IMR-90 (cell line): ENCODE measurements around the gene SRRM3. TPM values are rescaled to one million over a fixed set of nuclear protein-coding genes. Genes with fewer than 3 reads are reported as not detected.

Experiments used
- ATAC-seq: fragments of 200-7000 bp; cut with Tn5 transposase; 2 replicates; pipeline ENCODE4 v1.9.1; 2020; ENCODE audit warnings: low read depth, mild to moderate bottlenecking, moderate library complexity
- BruUV-seq: library from RNA; stranded (reverse); fragments of 400-500 nt; replicated peaks from 2 replicates; lab custom pipeline; 2021; lab: Mats Ljungman, UMichigan
- CTCF ChIA-PET: fragments of 300-600 bp; formaldehyde crosslinking; extraction: SDS; loops from one replicate; lab custom pipeline; 2021; ENCODE audit warnings: antibody characterized with exemption; lab: Yijun Ruan, JAX
- POLR2A ChIA-PET: fragments of 300-600 bp; sonication (Branson Sonifier 250); formaldehyde crosslinking; loops from one replicate; lab custom pipeline; 2022; ENCODE audit warnings: antibody characterized with exemption; ENCODE audit not compliant: unreplicated experiment; lab: Charles Lee
- DNase-seq: peaks from one replicate; pipeline ENCODE4 v3.0.0; 2013
- H2AFZ ChIP-seq: replicated peaks from 2 replicates; pipeline ENCODE3; 2013; ENCODE audit warnings: low read length, mild to moderate bottlenecking; ENCODE audit not compliant: poor library complexity
- H2AK5ac ChIP-seq: 2 replicates; pipeline ENCODE4 v1.6.1; 2013; ENCODE audit warnings: low read depth, low read length, inconsistent platforms
- H2AK9ac ChIP-seq: replicated peaks from 2 replicates; pipeline ENCODE3; 2013; ENCODE audit warnings: mild to moderate bottlenecking, low read depth, low read length, moderate library complexity; ENCODE audit not compliant: poor library complexity
- H2BK120ac ChIP-seq: 2 replicates; pipeline ENCODE4 v1.6.1; 2013; ENCODE audit warnings: low read depth, low read length, inconsistent platforms
- H2BK15ac ChIP-seq: 3 replicates; pipeline ENCODE4 v1.6.1; 2013; ENCODE audit warnings: low read depth, low read length, inconsistent platforms
- H2BK20ac ChIP-seq: 2 replicates; pipeline ENCODE4 v1.6.1; 2013; ENCODE audit warnings: low read depth, mild to moderate bottlenecking, inconsistent platforms, low read length, moderate library complexity
- H2BK5ac ChIP-seq: 2 replicates; pipeline ENCODE4 v1.6.1; 2013; ENCODE audit warnings: mild to moderate bottlenecking, low read depth, low read length, inconsistent platforms; ENCODE audit not compliant: poor library complexity, severe bottlenecking
- H3K14ac ChIP-seq: replicated peaks from 2 replicates; pipeline ENCODE4 v1.6.1; 2013; ENCODE audit warnings: low read depth, low read length, inconsistent platforms
- H3K18ac ChIP-seq: 2 replicates; pipeline ENCODE4 v1.6.1; 2013; ENCODE audit warnings: low read depth, low read length, control low read depth
- H3K23ac ChIP-seq: 2 replicates; pipeline ENCODE4 v1.6.1; 2013; ENCODE audit warnings: low read depth, low read length, inconsistent platforms
- H3K27ac ChIP-seq: 2 replicates; pipeline ENCODE4 v1.5.1; 2013; ENCODE audit warnings: mild to moderate bottlenecking, control low read depth, low read length; ENCODE audit not compliant: insufficient read depth
- H3K27me3 ChIP-seq: 2 replicates; pipeline ENCODE4 v1.6.1; 2013; ENCODE audit warnings: low read length; ENCODE audit not compliant: control insufficient read depth, insufficient read depth
- H3K36me3 ChIP-seq: 2 replicates; pipeline ENCODE4 v1.6.1; 2013; ENCODE audit warnings: low read length, mixed read lengths; ENCODE audit not compliant: control insufficient read depth, insufficient read depth
- H3K4ac ChIP-seq: 2 replicates; pipeline ENCODE4 v1.6.1; 2013; ENCODE audit warnings: low read depth, low read length, inconsistent platforms
- H3K4me1 ChIP-seq: 2 replicates; pipeline ENCODE4 v1.6.1; 2013; ENCODE audit warnings: low read length, mixed read lengths; ENCODE audit not compliant: control insufficient read depth, insufficient read depth
- H3K4me2 ChIP-seq: 2 replicates; pipeline ENCODE4 v1.6.1; 2013; ENCODE audit warnings: low read depth, mild to moderate bottlenecking, control low read depth, low read length, moderate library complexity
- H3K4me3 ChIP-seq: 2 replicates; pipeline ENCODE4 v1.5.1; 2013; ENCODE audit warnings: low read depth, mild to moderate bottlenecking, control low read depth, low read length, moderate library complexity; ENCODE audit not compliant: insufficient read depth
- H3K56ac ChIP-seq: 2 replicates; pipeline ENCODE4 v1.6.1; 2013; ENCODE audit warnings: low read length, inconsistent platforms; ENCODE audit not compliant: insufficient read depth; ENCODE audit errors: extremely low read depth
- H3K79me1 ChIP-seq, 2 experiments: 2 replicates each; pipeline ENCODE4 v1.6.1; 2013; ENCODE audit warnings: low read length in 2 of 2, inconsistent platforms in 1 of 2, low read depth in 1 of 2
- H3K9ac ChIP-seq: 2 replicates; pipeline ENCODE4 v1.6.1; 2013; ENCODE audit warnings: low read depth, low read length, control low read depth
- H3K9me1 ChIP-seq: 2 replicates; pipeline ENCODE4 v1.6.1; 2013; ENCODE audit warnings: low read length, inconsistent platforms; ENCODE audit not compliant: insufficient read depth
- H3K9me3 ChIP-seq: 2 replicates; pipeline ENCODE4 v1.6.1; 2013; ENCODE audit warnings: low read length; ENCODE audit not compliant: control insufficient read depth, insufficient read depth
- H4K20me1 ChIP-seq: 2 replicates; pipeline ENCODE4 v1.6.1; 2013; ENCODE audit warnings: low read length, inconsistent platforms; ENCODE audit not compliant: insufficient read depth
- H4K5ac ChIP-seq: 2 replicates; pipeline ENCODE4 v1.6.1; 2013; ENCODE audit warnings: mild to moderate bottlenecking, low read depth, low read length, control low read depth
- H4K8ac ChIP-seq, 2 experiments: 2 replicates each; pipeline ENCODE4 v1.6.1; 2013; ENCODE audit warnings: low read depth in 2 of 2, low read length in 2 of 2, control low read depth in 1 of 2, inconsistent platforms in 1 of 2
- H4K91ac ChIP-seq: 2 replicates; pipeline ENCODE4 v1.6.1; 2013; ENCODE audit warnings: low read depth, low read length, inconsistent platforms; ENCODE audit not compliant: insufficient read depth
- BHLHE40 ChIP-seq: fragments of 150-350 bp; IDR thresholded peaks from 2 replicates; pipeline ENCODE4 v1.6.1; 2016; ENCODE audit warnings: mild to moderate bottlenecking, low read depth, low read length
- CEBPB ChIP-seq: IDR thresholded peaks from 2 replicates; pipeline ENCODE4 v1.6.1; 2012; ENCODE audit warnings: low read depth, low read length, improper control_type of control experiment
- CHD1 ChIP-seq: IDR thresholded peaks from 2 replicates; pipeline ENCODE4 v1.6.1; 2012; ENCODE audit warnings: low read depth, low read length, improper control_type of control experiment
- CTCF ChIP-seq: conservative IDR thresholded peaks from 2 replicates; pipeline ENCODE4 v1.5.1; 2012; ENCODE audit warnings: mild to moderate bottlenecking, low read depth, low read length, improper control_type of control experiment
- MAFK ChIP-seq: IDR thresholded peaks from 2 replicates; pipeline ENCODE4 v1.6.1; 2012; ENCODE audit warnings: low read depth, low read length, improper control_type of control experiment
- MAZ ChIP-seq: IDR thresholded peaks from 2 replicates; pipeline ENCODE4 v1.6.1; 2012; ENCODE audit warnings: low read depth, mild to moderate bottlenecking, low read length, improper control_type of control experiment, moderate library complexity, borderline replicate concordance
- MXI1 ChIP-seq: IDR thresholded peaks from 2 replicates; pipeline ENCODE4 v1.6.1; 2012; ENCODE audit warnings: low read depth, mild to moderate bottlenecking, low read length, moderate library complexity, borderline replicate concordance
- NFE2L2 ChIP-seq: fragments of 150-350 bp; IDR thresholded peaks from 2 replicates; pipeline ENCODE4 v1.6.1; 2016; ENCODE audit warnings: low read depth, mild to moderate bottlenecking, low read length
- POLR2A ChIP-seq: IDR thresholded peaks from 2 replicates; pipeline ENCODE4 v1.6.1; 2012; ENCODE audit warnings: mild to moderate bottlenecking, low read depth, low read length
- RCOR1 ChIP-seq: IDR thresholded peaks from 2 replicates; pipeline ENCODE4 v1.6.1; 2012; ENCODE audit warnings: mild to moderate bottlenecking, low read length, improper control_type of control experiment; ENCODE audit not compliant: insufficient replicate concordance
- RFX5 ChIP-seq: IDR thresholded peaks from 2 replicates; pipeline ENCODE4 v1.8.0; 2012; ENCODE audit warnings: low read depth, mild to moderate bottlenecking, low read length, moderate library complexity
- SMC3 ChIP-seq: fragments of 150-350 bp; IDR thresholded peaks from 2 replicates; pipeline ENCODE4 v1.6.1; 2016; ENCODE audit warnings: low read depth, mild to moderate bottlenecking, antibody characterized with exemption, low read length, moderate library complexity
- USF2 ChIP-seq: fragments of 150-350 bp; IDR thresholded peaks from 2 replicates; pipeline ENCODE4 v1.6.1; 2017; ENCODE audit warnings: mild to moderate bottlenecking, antibody characterized with exemption, low read length, low read depth
- WGBS, 2 experiments: methylation state at CpG; one replicate each; pipeline versions ENCODE4 v1.1.5 to v1.1.7; 2013; ENCODE audit warnings: missing lambda C conversion rate in 2 of 2; ENCODE audit not compliant: insufficient read length in 1 of 2; ENCODE audit errors: extremely low coverage in 2 of 2; 5-methylcytosine and 5-hydroxymethylcytosine counted together
- dilution Hi-C: fragments of 300-500 bp; cut with HindIII; formaldehyde crosslinking; loops from one replicate; pipeline ENCODE4 v1.14.3; 2018; ENCODE audit warnings: low sequenced_read_pairs; ENCODE audit not compliant: unreplicated experiment
- in situ Hi-C: fragments of 300-500 bp; cut with MboI; formaldehyde crosslinking; loops from 3 replicates; pipeline ENCODE4 v1.14.3; 2019; ENCODE audit warnings: low sequenced_read_pairs, inconsistent platforms, mixed read lengths
- intact Hi-C: fragments of 100-400 bp; cut with micrococcal nuclease; formaldehyde crosslinking; loops from 2 replicates; pipeline ENCODE4 v1.10.0; 2022
- polyA plus RNA-seq, 3 experiments: library from polyadenylated mRNA; depleted of rRNA; stranded (reverse); fragments of >200 nt; gene quantifications; 2 replicates each; pipeline ENCODE4 v1.2.3, GENCODE V29; 2012; ENCODE audit warnings: low replicate concordance in 1 of 3
- total RNA-seq: library from RNA; depleted of rRNA; stranded (reverse); fragments of >200 nt; gene quantifications from 2 replicates; pipeline ENCODE4 v1.2.3, GENCODE V29; 2012

SRRM3 gene
- total and polyA plus RNA-seq, 2 of the 4 experiments (the other 2 are of a cell fraction) = 0.18 to 2.5 TPM

GRCh38 chr7:76241141-76241540 is 39.4 kb downstream of the SRRM3 start:
- in situ Hi-C loops = no loop called here
- ChIA-PET POLR2A (no interaction called here), CTCF (no interaction called here)
- 83% methylated on average over 2 of the region's 5 CpGs; no CpG with 5 or more reads in 1 of the 2 experiments for WGBS, 2 experiments
- TF ChIP-seq POLR2A = no peak
- TF ChIP-seq BHLHE40 = no peak
- no peak for TF ChIP-seq SMC3
- TF ChIP-seq RFX5 = no peak
- TF ChIP-seq MXI1 = no peak
- TF ChIP-seq CHD1 = no peak
- no peak for TF ChIP-seq NFE2L2
- TF ChIP-seq USF2 = no peak
- TF ChIP-seq CTCF = no peak
- no peak for TF ChIP-seq CEBPB
- TF ChIP-seq RCOR1 = no peak
- no peak for TF ChIP-seq MAFK
- no peak for TF ChIP-seq MAZ
- Histone ChIP-seq H2AK9ac (no peak overlapping the region), H4K5ac (no peak overlapping the region), H3K27me3 (peaks cover 31% of the 10 kb centered on the region), H4K20me1 (no peaks in the 10 kb centered on the region), H2AK5ac (no peak overlapping the region), H3K4ac (no peak overlapping the region), H2BK15ac (no peak overlapping the region), H3K9ac (no peak overlapping the region), H3K79me1 (no peaks in the 10 kb centered on the region), H4K8ac (no peak overlapping the region), H3K4me1 (no peaks in the 10 kb centered on the region), H2AFZ (no peak overlapping the region), H3K14ac (no peak overlapping the region), H3K36me3 (no peaks in the 10 kb centered on the region), H2BK120ac (no peak overlapping the region), H3K9me1 (no peaks in the 10 kb centered on the region; the same call in 1 of the 2 replicates), H3K9me3 (no peaks in the 10 kb centered on the region), H3K4me3 (no peak overlapping the region), H3K18ac (no peak overlapping the region), H2BK20ac (no peak overlapping the region), H3K27ac (no peak overlapping the region), H2BK5ac (no peak overlapping the region), H3K23ac (no peak overlapping the region), H3K56ac (no peak overlapping the region), H4K91ac (no peak overlapping the region), H3K4me2 (no peak overlapping the region)
- BruUV-seq = no TSS peak
- ATAC-seq = no peak
- intact Hi-C loops = no loop called here
- dilution Hi-C loops = no loop called here
- DNase-seq = no peak
